DMS79 (cell line): ENCODE results near the gene PNKP.

Source experiments
- DNase-seq: peaks from one replicate; lab custom pipeline; 2025; lab: John Stamatoyannopoulos, UW

Gene PNKP

GRCh38 chr19:49890349-49891311 is 23.3 kb upstream of the PNKP start:
- DNase-seq = no peak

DNA sequence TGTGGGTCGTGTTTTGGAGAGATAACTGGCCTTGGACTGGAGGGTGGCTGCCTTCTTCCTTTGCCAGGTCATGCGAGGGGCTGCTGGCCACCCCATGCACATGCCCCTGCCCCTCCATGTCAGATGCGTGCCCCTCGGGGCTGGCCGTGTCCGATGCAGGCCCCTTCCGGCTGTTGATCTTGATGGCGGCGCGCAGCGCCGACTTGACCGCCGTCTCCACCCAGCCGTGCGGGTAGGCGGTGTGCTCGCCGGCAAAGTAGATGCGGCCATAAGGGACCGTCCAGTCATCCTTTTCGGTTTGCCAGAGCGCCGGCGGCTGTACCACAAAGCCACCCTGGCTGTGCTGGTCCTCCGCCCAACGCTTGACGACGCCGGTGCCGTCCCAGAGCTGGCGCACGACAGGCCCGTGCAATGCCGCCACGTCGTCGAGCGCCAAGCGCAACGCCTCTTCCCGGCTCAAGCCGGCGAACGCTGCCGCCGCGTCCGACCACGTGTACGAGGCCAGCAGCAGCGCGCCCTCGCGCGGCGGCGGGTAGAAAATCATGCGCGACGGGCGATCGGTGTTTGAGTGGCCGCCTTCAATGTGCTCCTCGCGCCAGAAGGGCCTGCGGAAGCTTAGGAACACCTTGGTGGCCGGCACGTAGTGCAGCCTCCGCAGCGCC is 22.4 kb upstream of the PNKP start:
- DNase-seq = no peak

DNA sequence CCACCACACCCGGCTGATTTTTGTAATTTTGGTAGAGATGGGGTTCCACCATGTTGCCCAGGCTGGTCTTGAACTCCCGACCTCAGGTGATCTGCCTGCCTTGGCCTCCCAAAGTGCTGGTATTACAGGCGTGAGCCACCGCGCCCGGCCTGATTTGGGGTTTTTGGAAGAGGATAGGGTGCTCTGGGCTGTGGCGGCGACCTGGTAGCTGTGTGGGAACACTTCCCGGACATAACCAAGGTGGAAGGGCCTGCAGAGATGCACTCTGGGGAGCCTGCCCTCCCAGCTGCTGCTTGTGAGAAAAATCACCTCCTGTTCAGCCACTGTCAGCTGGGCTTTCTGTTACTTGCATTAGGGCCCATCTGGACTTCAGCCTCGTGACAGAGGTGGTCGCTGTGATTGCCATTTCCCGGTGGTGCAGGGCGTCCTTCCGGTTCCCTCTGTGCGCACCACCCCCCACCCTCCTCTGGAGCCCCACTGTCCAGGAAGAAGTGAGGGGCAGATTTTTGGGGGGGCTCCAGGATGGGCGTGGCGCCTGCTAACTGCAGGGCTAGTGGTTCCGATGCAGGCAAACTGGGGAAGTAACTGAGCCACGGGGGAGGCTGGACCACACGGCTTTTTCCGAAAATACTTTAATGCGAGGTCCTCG is 21.8 kb upstream of the PNKP start:
- no peak for DNase-seq

DNA sequence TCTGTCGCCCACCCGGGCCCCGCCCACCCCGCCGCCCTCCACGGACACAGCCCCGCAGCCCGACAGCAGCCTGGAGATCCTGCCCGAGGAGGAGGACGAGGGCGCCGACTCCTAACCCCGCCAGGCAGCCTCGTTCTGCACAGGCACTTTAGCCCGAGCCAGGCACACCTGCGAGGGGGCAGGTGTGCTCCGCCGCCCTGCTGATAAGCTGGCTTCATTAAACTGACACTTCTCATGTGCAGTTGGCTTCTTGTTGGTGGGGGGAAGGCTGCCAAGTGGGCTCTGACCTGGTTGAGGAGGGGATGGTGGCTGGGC is 21.1 kb upstream of the PNKP start:
- DNase-seq = peak; percentile 55

DNA sequence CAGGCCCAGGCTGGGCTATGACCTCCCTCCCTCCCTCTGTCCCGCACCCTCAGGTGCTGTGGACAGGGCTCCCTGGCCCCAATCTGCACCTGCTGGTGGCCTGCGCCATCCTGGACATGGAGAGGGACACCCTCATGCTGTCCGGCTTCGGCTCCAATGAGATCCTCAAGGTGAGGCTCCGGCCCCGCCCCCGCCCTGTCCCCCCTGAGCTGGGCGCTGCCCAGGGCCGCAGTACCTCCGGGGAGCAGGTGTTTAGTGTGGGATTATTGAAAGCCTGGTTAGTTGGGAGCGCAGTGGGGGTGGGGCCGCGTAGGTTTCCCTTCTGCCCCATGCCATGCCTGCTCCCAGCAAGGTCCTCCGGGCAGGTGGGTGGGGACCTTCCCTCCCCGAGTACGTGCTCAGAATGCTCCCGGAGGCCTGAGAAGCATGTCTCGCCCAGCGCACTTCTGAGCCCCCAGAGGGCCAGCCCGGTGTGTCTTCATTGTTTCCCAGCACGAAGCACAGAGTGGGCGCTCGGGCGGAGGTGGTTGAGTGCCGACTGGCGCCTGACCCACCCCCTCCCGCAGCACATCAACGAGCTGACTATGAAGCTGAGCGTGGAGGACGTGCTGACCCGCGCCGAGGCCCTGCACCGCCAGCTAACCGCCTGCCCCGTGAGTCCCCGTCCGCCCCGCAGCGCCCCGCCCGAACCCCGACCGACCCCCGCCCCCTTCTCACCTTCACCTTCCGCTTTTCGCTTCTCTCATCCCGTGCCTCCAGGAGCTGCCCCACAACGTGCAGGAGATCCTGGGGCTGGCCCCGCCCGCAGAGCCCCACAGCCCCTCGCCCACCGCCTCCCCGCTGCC is 20.5 kb upstream of the PNKP start:
- DNase-seq = no peak

GRCh38 chr19:49887037-49887664 is 19.8 kb upstream of the PNKP start:
- no peak for DNase-seq

- DNase-seq = no peak
Observed at GRCh38 chr19:49884760-49885159, 17.4 kb upstream of the PNKP start.

- no peak for DNase-seq
Observed at GRCh38 chr19:49884109-49884508, 16.7 kb upstream of the PNKP start.

- DNase-seq = no peak
Observed at GRCh38 chr19:49883094-49883493, 15.7 kb upstream of the PNKP start.

- no peak for DNase-seq
Observed at GRCh38 chr19:49882643-49883042, 15.3 kb upstream of the PNKP start.

- DNase-seq = no peak
Observed at GRCh38 chr19:49881672-49882394, 14.5 kb upstream of the PNKP start.

GRCh38 chr19:49881186-49881585 is 13.8 kb upstream of the PNKP start:
- DNase-seq = no peak

DNA sequence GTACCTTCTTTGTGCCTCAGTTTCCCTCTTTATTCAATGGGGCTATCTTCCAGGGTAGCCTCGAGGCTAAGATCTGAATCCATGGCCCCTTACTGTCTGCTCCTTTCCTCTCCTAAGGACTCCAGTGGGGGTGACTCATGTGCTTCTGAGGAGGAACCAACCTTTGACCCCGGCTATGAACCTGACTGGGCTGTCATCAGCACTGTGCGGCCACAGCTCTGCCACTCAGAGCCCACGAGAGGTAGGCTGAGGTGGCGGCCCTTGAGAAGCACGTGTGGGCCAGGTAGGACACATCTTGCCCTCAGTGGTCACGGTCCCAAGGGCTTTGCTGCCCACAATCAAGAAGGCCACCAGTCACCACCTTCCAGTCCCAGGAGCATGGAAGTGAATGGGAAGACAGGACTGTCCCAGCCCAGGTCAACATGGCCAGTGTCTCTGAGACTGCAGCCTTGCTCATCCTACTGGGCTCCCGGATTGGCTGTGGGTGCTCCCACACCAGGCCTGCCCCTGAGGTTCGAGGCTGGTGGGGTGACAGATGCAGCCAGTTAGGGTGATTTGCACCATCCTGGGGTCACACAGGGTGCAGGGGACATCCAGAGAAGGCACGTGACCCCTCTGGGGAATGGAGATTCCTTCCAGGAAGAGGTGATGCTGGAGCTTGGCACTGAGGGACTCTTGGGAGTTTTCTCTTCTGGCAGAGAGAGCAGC is 12.9 kb upstream of the PNKP start:
- no peak for DNase-seq

DNA sequence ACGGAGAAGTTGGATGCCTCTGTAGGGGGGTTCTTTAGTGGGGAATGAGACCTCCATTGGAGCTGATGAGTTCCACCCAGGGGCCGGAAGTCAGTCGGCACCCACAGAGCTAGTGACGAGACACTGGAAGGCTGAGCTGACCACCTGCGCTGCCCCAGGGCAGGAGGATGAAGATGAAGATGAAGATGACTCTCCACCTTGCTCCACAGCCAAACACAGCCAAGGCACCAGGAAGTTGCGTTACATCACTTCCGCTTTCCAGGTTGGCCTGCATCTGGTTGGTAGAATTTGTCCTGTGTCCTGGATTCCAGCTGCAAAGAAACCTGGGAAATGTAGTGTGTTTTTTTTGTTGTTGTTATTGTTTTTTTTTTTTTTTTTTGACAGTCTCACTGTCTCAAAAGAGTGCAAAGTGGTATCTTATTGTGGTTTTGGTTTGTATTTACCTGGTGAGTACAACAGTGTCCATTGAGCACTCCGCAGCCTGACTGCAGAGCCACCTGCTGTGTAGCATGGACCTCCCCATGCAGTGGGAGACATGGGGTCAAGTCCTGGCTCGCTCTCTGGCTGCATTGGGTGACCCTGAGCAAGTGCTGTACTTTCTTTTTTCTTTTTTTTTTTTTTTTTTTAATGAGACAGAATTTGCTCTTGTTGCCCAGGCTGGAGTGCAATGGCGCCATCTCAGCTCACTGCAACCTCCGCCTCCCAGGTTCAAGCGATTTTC is 12.0 kb upstream of the PNKP start:
- DNase-seq = no peak

DNA sequence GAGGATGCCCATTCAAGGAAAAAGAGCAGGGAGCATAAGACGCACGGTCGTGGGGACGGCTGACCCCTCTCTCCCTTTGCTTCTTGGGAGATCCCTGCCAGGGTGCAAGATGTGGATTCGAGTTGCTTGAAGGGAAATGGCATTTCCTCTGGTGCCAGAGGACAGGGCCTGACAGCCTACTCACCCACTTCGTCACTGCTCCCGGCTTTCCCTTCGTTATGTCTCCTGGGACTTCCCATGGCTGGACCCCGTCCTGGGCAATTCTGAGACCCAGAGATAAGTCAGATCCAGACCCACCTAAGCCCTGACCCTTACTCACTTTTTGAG is 11.3 kb upstream of the PNKP start:
- DNase-seq = no peak

GRCh38 chr19:49877879-49878743 is 10.7 kb upstream of the PNKP start:
- DNase-seq = peak; percentile 90

- DNase-seq = peak; percentile 99
Observed at GRCh38 chr19:49877020-49877878, 9.9 kb upstream of the PNKP start, which contains the start of the genes AKT1S1 and TBC1D17. TSS of gene AKT1S1 (minus strand) at chr19:49877355. CDS start at chr19:49873295, 4,060 bp downstream. TSS of gene TBC1D17 (plus strand) at chr19:49877702. CDS start at chr19:49877724, 22 bp downstream.
